HG02938 (cell line): ENCODE results near the gene BTNL8.

Experiments
- ATAC-seq: cut with Tn5 transposase; IDR thresholded peaks from one replicate; pipeline ENCODE4 v1.9.1; 2021; ENCODE audit warnings: mild to moderate bottlenecking, moderate library complexity; ENCODE audit not compliant: unreplicated experiment

BTNL8 gene

GRCh38 chr5:180898621-180899246, at the start of gene BTNL8:
BTNL8 (plus strand) TSS chr5:180899159; CDS start chr5:180899311, 152 bp downstream.
- ATAC-seq: no peak

- ATAC-seq: no peak
Observed at GRCh38 chr5:180849827-180850226, 49.1 kb upstream of the BTNL8 start.

GRCh38 chr5:180850434-180851078, 48.4 kb upstream of the BTNL8 start:
- ATAC-seq: no peak

GRCh38 chr5:180852495-180852894, 46.5 kb upstream of the BTNL8 start:
- ATAC-seq: no peak

- no peak for ATAC-seq
Observed at GRCh38 chr5:180853121-180853847, 45.7 kb upstream of the BTNL8 start.

- no peak for ATAC-seq
Observed at GRCh38 chr5:180853848-180854176, 45.1 kb upstream of the BTNL8 start.

GRCh38 chr5:180858586-180858985, 40.4 kb upstream of the BTNL8 start:
- no peak for ATAC-seq

- peak; percentile 55 for ATAC-seq
Observed at GRCh38 chr5:180860273-180860886, 38.6 kb upstream of the BTNL8 start.

GRCh38 chr5:180860887-180861822, 37.8 kb upstream of the BTNL8 start, which contains the start of gene ZFP62:
ZFP62 (minus strand) TSS chr5:180861276; CDS start chr5:180861219, 57 bp downstream.
- ATAC-seq: peak; percentile 82

GRCh38 chr5:180862645-180863044, 36.3 kb upstream of the BTNL8 start:
- no peak for ATAC-seq

GRCh38 chr5:180865981-180866695, 32.8 kb upstream of the BTNL8 start:
- no peak for ATAC-seq

GRCh38 chr5:180866985-180867384, 32.0 kb upstream of the BTNL8 start:
- ATAC-seq: no peak

GRCh38 chr5:180868960-180869359, 30.0 kb upstream of the BTNL8 start:
- ATAC-seq: no peak

GRCh38 chr5:180869587-180869986, 29.4 kb upstream of the BTNL8 start:
- ATAC-seq: no peak

GRCh38 chr5:180870276-180871068, 28.5 kb upstream of the BTNL8 start:
- no peak for ATAC-seq

GRCh38 chr5:180872419-180872818, 26.5 kb upstream of the BTNL8 start:
- ATAC-seq: no peak

GRCh38 chr5:180873615-180874520, 25.1 kb upstream of the BTNL8 start:
- no peak for ATAC-seq
